Raji (cell line): ENCODE results near the gene PRKCA.

Experiments used
- POLR2A ChIP-seq: IDR thresholded peaks from 2 replicates; pipeline ENCODE4 v1.6.1; 2011; ENCODE audit warnings: low read depth, low read length, control low read depth; ENCODE audit not compliant: insufficient read depth

Gene PRKCA

GRCh38 chr17:66483906-66484305, 181.5 kb downstream of the PRKCA start:
- no peak for TF ChIP-seq POLR2A

GRCh38 chr17:66485309-66485947, 183.0 kb downstream of the PRKCA start:
- TF ChIP-seq POLR2A: no peak

GRCh38 chr17:66487121-66487520, 184.7 kb downstream of the PRKCA start:
- no peak for TF ChIP-seq POLR2A

- no peak for TF ChIP-seq POLR2A
These were observed 185.6 kb downstream of the PRKCA start for GRCh38 chr17:66487981-66488468.

GRCh38 chr17:66488864-66489263, 186.5 kb downstream of the PRKCA start:
- no peak for TF ChIP-seq POLR2A

- TF ChIP-seq POLR2A: no peak
These were observed 188.8 kb downstream of the PRKCA start for GRCh38 chr17:66491213-66491612.

- no peak for TF ChIP-seq POLR2A
These were observed 189.3 kb downstream of the PRKCA start for GRCh38 chr17:66491665-66492064.

- TF ChIP-seq POLR2A: no peak
These were observed 189.7 kb downstream of the PRKCA start for GRCh38 chr17:66492080-66492479.

- no peak for TF ChIP-seq POLR2A
These were observed 190.2 kb downstream of the PRKCA start for GRCh38 chr17:66492561-66493005.

- no peak for TF ChIP-seq POLR2A
These were observed 191.0 kb downstream of the PRKCA start for GRCh38 chr17:66493283-66494019.

GRCh38 chr17:66494023-66494803, 191.8 kb downstream of the PRKCA start:
- TF ChIP-seq POLR2A: no peak

GRCh38 chr17:66495035-66495434, 192.6 kb downstream of the PRKCA start:
- TF ChIP-seq POLR2A: no peak

GRCh38 chr17:66496306-66496705, 193.9 kb downstream of the PRKCA start:
- no peak for TF ChIP-seq POLR2A

- TF ChIP-seq POLR2A: no peak
These were observed 196.2 kb downstream of the PRKCA start for GRCh38 chr17:66498580-66498979.

- TF ChIP-seq POLR2A: no peak
These were observed 204.2 kb downstream of the PRKCA start for GRCh38 chr17:66506641-66507040.
